ENCODE measurements around the gene TCFL5.

TCFL5 gene

GRCh38 chr20:62796699-62797491 is 64.7 kb downstream of the TCFL5 start:
- Histone ChIP-seq H3K9me3 (ENCODE audit: control insufficient read depth, low read length) (no peaks in the 10 kb centered on the region), H3K36me3 (ENCODE audit: control insufficient read depth, insufficient read depth, low read length) (peaks cover 30% of the 10 kb centered on the region), H3K27me3 (replicated peaks; ENCODE audit: control insufficient read depth, insufficient read depth, low read length, poor library complexity, severe bottlenecking) (no peaks in the 10 kb centered on the region), H3K27ac (ENCODE audit: insufficient read depth, low read length, poor library complexity, severe bottlenecking) (peak overlapping the region; percentile 70), H3K4me3 (ENCODE audit: insufficient read depth, low read depth, low read length, poor library complexity, severe bottlenecking) (peak overlapping the region; percentile 50), H3K4me1 (ENCODE audit: control insufficient read depth, insufficient read depth, low read length, poor library complexity, severe bottlenecking) (peaks cover 18% of the 10 kb centered on the region)
- no peak for DNase-seq

GRCh38 chr20:62795023-62795761 is 66.4 kb downstream of the TCFL5 start:
- Histone ChIP-seq H3K36me3 (ENCODE audit: control insufficient read depth, insufficient read depth, low read length) (peaks cover 21% of the 10 kb centered on the region), H3K4me3 (ENCODE audit: insufficient read depth, low read depth, low read length, poor library complexity, severe bottlenecking) (peak overlapping the region; percentile 72), H3K9me3 (ENCODE audit: control insufficient read depth, low read length) (no peaks in the 10 kb centered on the region), H3K27me3 (replicated peaks; ENCODE audit: control insufficient read depth, insufficient read depth, low read length, poor library complexity, severe bottlenecking) (no peaks in the 10 kb centered on the region), H3K4me1 (ENCODE audit: control insufficient read depth, insufficient read depth, low read length, poor library complexity, severe bottlenecking) (peaks cover 24% of the 10 kb centered on the region), H3K27ac (ENCODE audit: insufficient read depth, low read length, poor library complexity, severe bottlenecking) (peak overlapping the region; percentile 70)
- DNase-seq = peak; percentile 29 to 58 (median 42)

- Histone ChIP-seq H3K27ac (ENCODE audit: insufficient read depth, low read length, poor library complexity, severe bottlenecking) (peak overlapping the region; percentile 77), H3K27me3 (replicated peaks; ENCODE audit: control insufficient read depth, insufficient read depth, low read length, poor library complexity, severe bottlenecking) (no peaks in the 10 kb centered on the region), H3K4me3 (ENCODE audit: insufficient read depth, low read depth, low read length, poor library complexity, severe bottlenecking) (peak overlapping the region; percentile 72), H3K36me3 (ENCODE audit: control insufficient read depth, insufficient read depth, low read length) (peaks cover 11% of the 10 kb centered on the region), H3K9me3 (ENCODE audit: control insufficient read depth, low read length) (no peaks in the 10 kb centered on the region), H3K4me1 (ENCODE audit: control insufficient read depth, insufficient read depth, low read length, poor library complexity, severe bottlenecking) (peaks cover 24% of the 10 kb centered on the region)
- peak; percentile 83 to 93 (median 93) for DNase-seq
Observed at GRCh38 chr20:62794007-62794724, 67.5 kb downstream of the TCFL5 start.

GRCh38 chr20:62793757-62794006 is 67.9 kb downstream of the TCFL5 start:
- H3K9me3 ChIP-seq (ENCODE audit: control insufficient read depth, low read length) = no peaks in the 10 kb centered on the region
- peak overlapping the region; percentile 45 for H3K4me3 ChIP-seq (ENCODE audit: insufficient read depth, low read depth, low read length, poor library complexity, severe bottlenecking)
- peak overlapping the region; percentile 77 for H3K27ac ChIP-seq (ENCODE audit: insufficient read depth, low read length, poor library complexity, severe bottlenecking)
- no peaks in the 10 kb centered on the region for H3K27me3 ChIP-seq (replicated peaks; ENCODE audit: control insufficient read depth, insufficient read depth, low read length, poor library complexity, severe bottlenecking)
- no peak for DNase-seq
- H3K4me1 ChIP-seq (ENCODE audit: control insufficient read depth, insufficient read depth, low read length, poor library complexity, severe bottlenecking) = peaks cover 24% of the 10 kb centered on the region
- H3K36me3 ChIP-seq (ENCODE audit: control insufficient read depth, insufficient read depth, low read length) = peaks cover 6% of the 10 kb centered on the region

DNA sequence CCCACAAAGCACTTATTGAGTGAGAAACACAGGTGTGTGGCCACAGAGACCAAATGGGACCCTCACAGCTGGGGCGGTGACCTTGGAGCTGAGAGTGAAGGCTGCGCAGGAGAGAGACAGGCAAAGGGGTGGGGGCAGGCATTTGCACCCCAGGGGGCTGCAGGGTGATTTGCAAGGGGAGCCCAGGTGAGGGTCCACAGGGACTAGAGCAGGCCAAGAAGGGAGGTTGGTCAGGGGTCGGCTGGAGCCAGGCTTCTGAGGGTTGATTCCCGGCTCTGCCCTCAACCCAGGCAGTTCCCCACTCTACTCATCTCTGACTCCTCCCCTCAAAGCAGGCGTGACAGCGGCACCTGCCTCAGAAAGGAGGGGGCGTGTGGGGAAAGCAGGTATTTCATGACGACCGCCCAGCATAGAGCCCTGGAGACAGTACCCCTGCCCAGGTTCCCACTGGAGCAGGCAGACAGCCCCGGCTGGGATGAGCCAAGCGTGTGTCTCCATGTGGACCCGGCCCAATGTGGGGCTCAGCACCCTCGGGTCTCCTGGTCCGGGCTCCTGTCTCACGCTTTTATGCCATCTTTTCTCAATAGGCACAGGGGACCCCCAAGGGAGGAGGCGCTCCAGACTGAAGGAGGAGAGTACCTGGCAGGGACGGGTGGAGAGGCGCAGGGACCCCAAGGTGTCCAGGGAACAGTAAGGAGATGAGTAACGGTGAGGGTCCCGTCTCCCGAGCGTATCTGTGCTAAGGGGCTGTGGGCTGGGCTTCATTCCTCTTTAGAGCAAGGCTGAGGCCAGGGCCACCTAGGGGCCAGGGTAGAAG is 68.5 kb downstream of the TCFL5 start:
- Histone ChIP-seq H3K4me1 (ENCODE audit: control insufficient read depth, insufficient read depth, low read length, poor library complexity, severe bottlenecking) (peaks cover 24% of the 10 kb centered on the region), H3K27ac (ENCODE audit: insufficient read depth, low read length, poor library complexity, severe bottlenecking) (peak overlapping the region; percentile 77), H3K36me3 (ENCODE audit: control insufficient read depth, insufficient read depth, low read length) (peaks cover under 1% of the 10 kb centered on the region), H3K27me3 (replicated peaks; ENCODE audit: control insufficient read depth, insufficient read depth, low read length, poor library complexity, severe bottlenecking) (no peaks in the 10 kb centered on the region), H3K9me3 (ENCODE audit: control insufficient read depth, low read length) (no peaks in the 10 kb centered on the region), H3K4me3 (ENCODE audit: insufficient read depth, low read depth, low read length, poor library complexity, severe bottlenecking) (peak overlapping the region; percentile 45)
- DNase-seq = no peak

DNA sequence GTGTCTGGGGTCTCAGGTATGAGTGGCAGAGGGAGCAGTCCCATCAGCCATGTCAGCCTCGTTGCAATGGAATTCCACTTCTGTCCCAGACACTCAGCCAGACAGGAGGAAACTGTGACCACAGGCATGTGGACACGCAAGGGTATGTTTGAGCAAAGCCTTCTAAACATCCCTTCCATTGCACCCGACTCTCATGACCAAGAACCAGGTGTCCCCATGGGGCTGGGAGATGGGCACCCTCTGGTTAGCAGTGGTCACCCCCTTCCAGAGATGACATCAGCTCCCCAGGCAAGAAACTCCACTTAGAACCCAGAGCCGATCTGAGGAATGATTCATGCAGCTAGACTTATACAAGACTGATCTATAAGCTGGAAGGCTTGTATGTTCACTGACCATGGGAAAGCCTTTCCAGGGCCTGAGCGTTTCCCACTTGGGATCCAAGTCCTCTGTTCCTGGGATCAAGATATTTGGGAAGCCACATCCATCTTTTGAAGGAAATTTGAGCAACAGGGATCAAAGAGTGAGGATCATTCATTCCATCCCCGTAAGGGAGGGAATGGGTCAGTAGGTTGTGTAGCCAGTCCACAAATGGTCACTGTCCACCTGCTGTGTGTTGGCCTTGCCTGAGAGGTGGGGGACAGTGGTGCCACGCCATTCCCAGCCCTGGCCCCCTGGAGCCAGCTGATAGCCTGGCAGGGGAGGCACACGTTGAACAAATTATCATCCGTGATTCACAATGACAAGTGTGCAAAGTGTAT is 69.3 kb downstream of the TCFL5 start:
- Histone ChIP-seq H3K36me3 (ENCODE audit: control insufficient read depth, insufficient read depth, low read length) (no peaks in the 10 kb centered on the region), H3K27ac (ENCODE audit: insufficient read depth, low read length, poor library complexity, severe bottlenecking) (no peak overlapping the region), H3K9me3 (ENCODE audit: control insufficient read depth, low read length) (no peaks in the 10 kb centered on the region), H3K4me3 (ENCODE audit: insufficient read depth, low read depth, low read length, poor library complexity, severe bottlenecking) (no peak overlapping the region), H3K4me1 (ENCODE audit: control insufficient read depth, insufficient read depth, low read length, poor library complexity, severe bottlenecking) (peaks cover 21% of the 10 kb centered on the region), H3K27me3 (replicated peaks; ENCODE audit: control insufficient read depth, insufficient read depth, low read length, poor library complexity, severe bottlenecking) (no peaks in the 10 kb centered on the region)
- no peak for DNase-seq

DNA sequence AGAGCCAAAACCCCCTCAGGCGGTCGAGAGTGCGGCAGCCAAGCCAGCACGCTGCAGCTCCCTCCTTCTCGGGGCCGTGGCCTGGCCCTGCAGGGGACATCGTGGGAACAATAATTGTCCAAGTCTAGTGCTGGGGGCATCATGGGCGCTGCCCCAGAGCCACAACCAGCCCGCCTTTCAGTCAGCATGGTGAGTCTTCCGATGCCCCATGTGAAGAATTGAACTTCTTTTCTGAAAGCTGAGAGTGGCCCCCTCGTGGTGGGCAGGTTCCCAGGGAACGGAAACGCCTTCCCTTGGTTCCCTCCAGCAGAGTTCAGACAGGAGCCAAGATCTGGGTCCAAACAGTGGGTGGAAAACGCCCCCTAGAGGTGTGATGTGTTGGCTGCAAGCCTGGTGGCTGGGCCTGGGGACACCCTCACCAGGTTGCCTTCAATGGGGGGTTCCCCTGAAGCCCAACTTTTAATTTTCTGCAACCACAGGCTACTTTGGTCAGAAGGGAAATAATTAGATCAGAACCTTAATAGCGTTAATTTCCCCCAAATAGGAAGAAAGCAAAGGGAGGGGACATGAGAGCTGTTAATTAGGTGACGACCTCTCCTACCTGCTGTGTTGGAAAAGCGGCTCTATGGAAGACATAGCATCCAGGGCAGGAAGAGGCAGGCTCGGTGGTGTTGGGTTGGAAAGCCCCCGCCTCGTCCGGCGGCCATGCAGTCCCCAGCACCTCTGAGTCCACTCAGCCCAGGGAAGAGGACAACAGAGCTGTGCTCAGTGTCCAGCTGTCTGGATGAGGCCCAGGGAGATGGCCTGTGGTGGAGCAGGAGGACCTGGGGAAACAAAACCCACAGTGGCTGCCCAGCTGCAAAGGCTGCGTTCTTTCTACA is 70.1 kb downstream of the TCFL5 start:
- Histone ChIP-seq H3K36me3 (ENCODE audit: control insufficient read depth, insufficient read depth, low read length) (no peaks in the 10 kb centered on the region), H3K4me1 (ENCODE audit: control insufficient read depth, insufficient read depth, low read length, poor library complexity, severe bottlenecking) (peaks cover 19% of the 10 kb centered on the region), H3K4me3 (ENCODE audit: insufficient read depth, low read depth, low read length, poor library complexity, severe bottlenecking) (no peak overlapping the region), H3K9me3 (ENCODE audit: control insufficient read depth, low read length) (no peaks in the 10 kb centered on the region), H3K27ac (ENCODE audit: insufficient read depth, low read length, poor library complexity, severe bottlenecking) (no peak overlapping the region), H3K27me3 (replicated peaks; ENCODE audit: control insufficient read depth, insufficient read depth, low read length, poor library complexity, severe bottlenecking) (no peaks in the 10 kb centered on the region)
- peak; percentile 37 to 54 (median 47) for DNase-seq

All from effector memory CD4-positive, alpha-beta T cell (primary cell).